RPMI8226 (cell line): Measurements from ENCODE around the gene PLCL2.

Experiments
- DNase-seq: peaks from one replicate; pipeline ENCODE4 v3.0.0-alpha.2; 2015

PLCL2 gene

DNA sequence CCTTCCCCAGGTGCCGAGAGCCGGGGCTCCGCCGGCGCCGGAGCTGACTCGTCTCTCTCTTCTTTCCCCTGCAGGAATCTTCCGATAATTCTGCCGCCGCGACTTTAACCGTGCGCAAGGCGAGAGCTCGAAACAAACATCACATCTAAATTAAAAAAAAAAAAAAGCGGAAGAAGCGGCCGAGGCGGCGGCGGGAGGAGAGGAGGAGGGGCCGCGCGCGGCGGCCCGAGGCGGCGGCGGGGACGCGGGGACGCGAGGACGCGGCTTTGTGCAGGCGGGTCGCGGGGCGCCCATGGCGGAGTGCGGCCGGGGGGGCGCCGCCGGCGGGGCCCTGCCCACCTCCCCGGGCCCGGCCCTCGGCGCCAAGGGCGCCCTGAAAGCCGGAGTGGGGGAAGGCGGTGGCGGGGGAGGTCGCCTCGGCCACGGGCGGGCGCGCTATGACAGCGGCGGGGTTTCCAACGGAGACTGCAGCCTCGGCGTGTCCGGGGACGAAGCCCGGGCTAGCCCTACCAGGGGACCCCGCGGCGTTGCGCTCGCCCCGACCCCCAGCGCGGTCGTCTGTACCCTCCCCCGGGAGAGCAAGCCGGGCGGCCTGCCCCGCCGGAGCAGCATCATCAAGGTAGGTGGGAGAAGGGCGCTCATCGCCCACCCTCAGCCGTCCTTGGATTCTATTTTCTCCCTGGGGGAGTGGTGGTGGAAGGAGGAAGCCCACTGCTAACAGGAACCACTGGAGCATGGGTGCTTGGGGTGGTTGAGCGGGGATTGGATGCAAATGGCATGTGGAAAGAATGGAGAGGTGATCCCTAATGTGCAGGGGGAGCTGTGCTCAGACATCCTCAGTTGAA lies at the start of gene PLCL2:
TSS of gene PLCL2 (plus strand) at position 208 of the 845 bp plus-strand sequence. CDS start at position 293, 85 bp downstream.
- DNase-seq = peak; percentile 80

DNA sequence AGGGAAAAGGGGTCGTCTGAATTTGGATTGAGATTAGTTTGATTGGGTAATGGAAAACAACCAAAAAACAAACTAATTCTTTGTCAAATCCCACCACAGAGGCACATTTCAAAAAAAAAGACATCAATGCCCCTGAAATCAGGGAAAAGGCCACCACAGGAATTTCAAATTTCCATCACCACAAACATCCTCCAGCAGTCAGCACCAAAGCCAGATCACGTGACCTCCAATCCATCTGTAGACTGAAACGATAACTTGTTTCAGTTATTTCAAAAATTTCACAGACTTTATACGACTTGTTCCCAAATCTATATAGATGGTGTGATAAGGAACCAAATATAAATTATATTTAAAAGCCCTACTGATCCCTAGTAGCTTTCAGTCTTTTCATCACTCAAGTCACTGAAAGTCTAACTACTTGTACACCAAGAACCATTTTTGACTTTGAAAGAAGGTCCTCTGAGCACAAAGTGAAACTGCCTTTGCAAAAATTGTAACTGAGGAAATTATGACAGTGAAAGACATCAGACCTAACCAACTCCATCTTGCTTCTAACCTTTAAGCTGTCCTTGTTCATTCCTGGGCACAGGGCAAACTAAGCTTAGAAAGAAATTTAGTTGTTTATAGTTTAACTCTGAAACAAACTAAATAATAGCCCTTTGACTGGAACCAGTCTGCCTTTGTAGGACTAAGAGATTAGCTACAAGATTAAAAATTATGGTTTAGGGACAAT lies 48.1 kb upstream of the PLCL2 start:
- DNase-seq = no peak

- peak; percentile 76 for DNase-seq
Observed at GRCh38 chr3:16837602-16838001, 47.2 kb upstream of the PLCL2 start.

GRCh38 chr3:16838561-16838960 lies 46.2 kb upstream of the PLCL2 start:
- peak; percentile 93 for DNase-seq

DNA sequence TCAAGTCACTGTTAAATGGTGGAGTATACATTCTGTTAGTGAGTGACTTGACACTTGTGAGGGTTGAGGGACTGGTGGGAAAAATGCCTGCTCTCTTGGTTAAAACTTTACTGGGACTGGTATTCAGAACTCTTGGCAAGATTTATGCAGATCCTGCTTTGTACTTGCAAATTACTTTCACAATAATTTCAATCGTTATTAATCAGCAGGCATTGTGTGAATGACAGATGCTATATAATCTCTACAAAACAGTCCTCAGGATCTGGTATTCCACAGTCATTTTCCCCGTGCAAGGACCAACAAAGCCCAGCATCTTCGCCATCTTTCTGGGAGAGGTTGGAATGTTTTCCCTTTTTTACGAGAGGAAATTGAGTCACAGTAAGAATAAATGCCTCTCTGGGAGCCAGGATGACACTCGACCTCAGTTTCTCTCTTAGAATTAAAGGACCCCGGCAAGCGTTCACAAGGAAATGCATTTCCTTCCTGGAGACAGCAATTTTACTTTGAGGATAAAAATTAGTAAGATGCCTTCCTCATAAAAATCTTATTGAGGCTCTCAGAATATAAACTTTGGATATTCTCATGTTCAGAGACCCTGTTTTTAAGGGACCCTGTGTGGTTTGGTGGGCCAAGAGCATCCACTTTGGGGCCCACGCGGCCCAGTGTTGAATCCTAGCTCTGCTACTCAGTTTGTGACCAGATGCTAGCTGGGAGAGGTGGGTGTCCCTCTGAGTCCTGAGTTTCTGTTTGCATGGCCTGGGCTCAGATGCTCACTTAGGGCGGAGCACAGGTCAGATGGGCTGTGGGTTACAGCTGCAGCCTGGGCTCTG lies 45.3 kb upstream of the PLCL2 start:
- peak; percentile 79 for DNase-seq

GRCh38 chr3:16840101-16840424 lies 44.7 kb upstream of the PLCL2 start:
- no peak for DNase-seq

- peak; percentile 41 for DNase-seq
Observed at GRCh38 chr3:16841041-16841753, 43.6 kb upstream of the PLCL2 start.

GRCh38 chr3:16841904-16842271 lies 42.9 kb upstream of the PLCL2 start:
- DNase-seq = peak; percentile 86

DNA sequence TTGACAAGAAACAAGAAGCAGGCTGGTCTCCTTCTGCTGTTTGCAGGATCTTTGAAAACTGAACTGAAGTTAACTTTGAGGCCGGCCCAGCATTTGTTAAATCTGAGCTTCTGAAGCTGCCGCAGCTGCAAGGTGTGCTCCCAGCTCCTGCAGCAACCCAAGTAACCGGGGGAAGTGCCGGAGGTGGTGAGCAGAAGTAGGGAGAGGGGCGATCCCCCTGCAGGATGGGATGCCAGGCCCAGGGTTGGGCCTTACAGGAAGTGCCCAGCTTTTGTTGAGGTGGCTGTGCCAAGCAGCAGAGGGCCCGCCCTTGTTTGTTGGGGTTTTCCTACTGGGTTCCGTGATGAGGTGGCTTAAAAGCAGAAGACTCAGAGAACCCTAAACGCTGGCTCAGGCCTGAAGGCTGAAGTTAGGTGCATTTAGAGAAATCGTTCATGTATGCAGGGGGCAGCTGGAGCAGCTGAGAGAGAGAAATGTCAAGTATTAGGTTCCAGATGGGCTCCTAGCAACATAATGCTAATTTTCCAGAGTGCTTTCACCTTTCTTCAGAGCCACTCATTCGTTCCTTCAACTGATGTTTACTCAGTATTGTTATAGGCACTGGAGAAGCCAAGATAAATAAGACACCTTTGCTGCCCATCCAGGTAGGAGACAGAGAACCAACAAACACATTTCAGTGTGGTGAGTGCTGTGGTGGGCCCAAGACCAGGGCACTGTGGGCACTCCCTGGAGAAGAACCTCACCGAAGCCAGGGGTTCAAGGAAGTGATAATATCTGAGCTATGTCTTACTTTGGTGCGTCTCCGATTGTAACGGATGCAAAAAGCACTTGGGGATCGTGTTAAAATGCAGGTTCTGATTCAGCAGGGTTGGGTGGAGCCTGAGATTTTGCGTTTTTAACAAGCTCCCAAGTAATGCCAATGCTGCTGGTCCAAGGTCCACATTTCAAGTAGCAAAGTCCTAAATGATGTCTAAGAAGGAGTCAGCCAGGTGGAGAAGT lies 42.2 kb upstream of the PLCL2 start:
- DNase-seq = peak; percentile 89

GRCh38 chr3:16844222-16844621 lies 40.5 kb upstream of the PLCL2 start:
- no peak for DNase-seq

DNA sequence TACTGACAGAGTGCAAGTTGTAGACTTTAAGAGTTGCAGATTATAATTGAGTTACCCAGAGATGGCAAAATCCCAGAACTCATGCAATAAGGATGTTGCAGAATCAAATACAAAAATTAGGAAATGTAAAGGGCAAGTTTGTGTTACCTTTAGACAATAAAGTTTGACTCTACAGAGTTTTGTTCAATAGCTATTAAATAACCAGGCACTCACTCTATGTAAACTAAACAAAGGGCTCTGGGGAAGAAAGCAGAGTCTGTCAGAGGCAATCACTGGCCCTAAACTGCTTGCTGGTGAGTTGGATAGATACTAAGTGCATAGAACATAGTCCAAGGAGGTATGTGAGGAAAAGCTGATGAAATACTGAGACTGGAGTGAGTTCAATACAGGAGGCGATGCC lies 40.0 kb upstream of the PLCL2 start:
- no peak for DNase-seq

DNA sequence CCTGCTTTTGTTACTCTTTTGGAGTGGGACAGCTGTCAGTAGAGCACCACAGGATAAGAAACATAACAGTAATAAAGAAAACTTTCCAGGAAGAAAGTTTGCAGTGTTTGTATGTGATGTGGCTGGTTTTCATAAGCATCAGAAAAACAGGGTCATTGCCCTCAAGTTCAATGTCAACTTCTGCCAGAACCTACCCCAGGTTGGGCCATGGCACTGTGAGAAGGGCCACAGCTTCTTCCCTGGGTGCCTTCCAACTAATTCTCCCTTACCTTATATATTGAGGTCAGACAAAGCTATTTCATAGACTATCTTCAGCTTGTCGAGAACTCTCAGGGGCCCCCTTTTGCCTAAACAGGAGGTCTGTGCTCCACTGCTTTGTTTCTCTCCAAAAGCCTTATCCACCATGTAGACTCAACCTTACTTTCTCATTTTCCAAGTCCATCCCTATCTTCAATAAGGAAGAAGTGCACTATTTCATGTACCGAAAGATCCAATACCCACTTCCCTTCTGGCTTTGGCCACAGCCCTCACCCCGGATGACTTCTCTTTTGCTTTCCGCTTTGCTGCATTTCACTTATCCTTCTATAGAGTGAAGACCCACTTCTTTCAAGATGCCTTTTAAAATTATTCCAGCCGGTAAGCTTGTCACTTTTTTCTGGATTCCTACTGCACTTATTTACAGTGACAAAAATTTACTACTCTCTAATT lies 38.2 kb upstream of the PLCL2 start:
- DNase-seq = no peak

- no peak for DNase-seq
Observed at GRCh38 chr3:16848007-16848406, 36.7 kb upstream of the PLCL2 start.

GRCh38 chr3:16849229-16849628 lies 35.5 kb upstream of the PLCL2 start:
- DNase-seq = no peak

GRCh38 chr3:16849795-16850194 lies 35.0 kb upstream of the PLCL2 start:
- no peak for DNase-seq

DNA sequence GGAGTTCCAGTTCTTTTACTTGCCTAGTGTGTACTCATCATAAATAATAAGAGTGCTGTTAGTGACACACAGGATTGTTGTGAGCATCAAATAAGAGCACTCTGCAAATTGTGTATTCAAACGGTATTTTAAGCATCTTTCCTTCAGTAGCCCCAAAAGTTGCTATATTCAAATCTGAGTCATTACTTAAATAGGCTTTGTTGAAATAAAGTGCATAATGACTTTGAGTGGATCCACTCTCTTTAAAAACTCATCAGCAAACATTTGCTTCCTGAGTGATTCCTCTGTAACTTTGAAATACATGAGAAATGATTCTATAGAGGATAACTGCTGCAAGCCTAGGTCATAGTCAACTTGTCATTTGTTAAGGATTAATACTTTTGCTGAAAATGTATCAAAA lies 29.3 kb upstream of the PLCL2 start:
- no peak for DNase-seq

DNA sequence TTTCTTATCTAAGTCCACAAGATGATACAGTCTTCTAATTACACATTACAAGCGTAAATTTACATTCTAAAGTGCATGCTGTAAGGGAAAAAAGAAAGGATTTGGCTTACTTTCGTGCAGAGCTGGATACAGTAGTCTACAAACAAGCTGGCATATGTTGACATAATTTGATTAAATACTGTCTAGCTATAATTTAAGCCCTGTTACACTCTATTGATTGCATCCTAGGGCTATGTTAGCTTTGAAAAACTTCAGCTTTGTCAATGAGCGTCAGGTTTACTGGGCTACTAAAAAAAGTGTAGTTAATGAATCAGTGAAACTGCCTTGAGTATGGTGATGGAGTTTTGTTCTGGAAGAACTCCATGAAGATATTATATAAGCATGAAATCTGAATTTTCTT lies 24.5 kb upstream of the PLCL2 start:
- DNase-seq = no peak

- DNase-seq = no peak
Observed at GRCh38 chr3:16861432-16861831, 23.3 kb upstream of the PLCL2 start.

DNA sequence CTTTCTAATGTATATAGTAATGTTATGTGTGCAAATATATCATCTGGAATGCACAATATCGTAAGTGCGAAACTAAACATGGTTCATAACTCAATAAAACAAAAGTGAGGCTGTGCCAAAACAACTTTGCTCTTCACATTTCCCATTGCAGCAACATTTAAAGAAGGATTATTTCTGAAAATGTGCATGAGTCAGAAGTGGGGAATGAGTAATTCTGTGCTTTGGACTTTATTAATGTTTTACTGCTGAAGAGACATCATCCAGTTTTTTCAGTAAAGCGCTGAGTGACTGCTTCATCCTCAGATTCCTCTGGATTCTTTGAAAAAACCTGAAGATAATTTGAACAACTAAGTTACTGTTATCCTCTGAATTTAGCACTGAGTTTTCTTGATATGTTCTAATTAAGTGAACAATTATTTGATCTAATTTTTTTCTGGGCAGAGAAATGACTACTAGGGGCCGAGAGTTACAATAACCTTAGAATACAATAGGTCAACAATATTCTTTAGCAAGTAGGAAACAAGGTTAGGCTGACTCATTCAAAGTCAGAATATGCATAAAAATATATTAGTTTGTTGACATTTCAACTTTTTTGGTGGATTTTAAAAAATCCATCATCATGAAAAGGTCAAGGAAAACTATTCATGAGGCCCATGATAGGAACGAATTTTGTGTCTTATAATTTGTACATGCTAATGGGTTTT lies 20.0 kb upstream of the PLCL2 start:
- no peak for DNase-seq

DNA sequence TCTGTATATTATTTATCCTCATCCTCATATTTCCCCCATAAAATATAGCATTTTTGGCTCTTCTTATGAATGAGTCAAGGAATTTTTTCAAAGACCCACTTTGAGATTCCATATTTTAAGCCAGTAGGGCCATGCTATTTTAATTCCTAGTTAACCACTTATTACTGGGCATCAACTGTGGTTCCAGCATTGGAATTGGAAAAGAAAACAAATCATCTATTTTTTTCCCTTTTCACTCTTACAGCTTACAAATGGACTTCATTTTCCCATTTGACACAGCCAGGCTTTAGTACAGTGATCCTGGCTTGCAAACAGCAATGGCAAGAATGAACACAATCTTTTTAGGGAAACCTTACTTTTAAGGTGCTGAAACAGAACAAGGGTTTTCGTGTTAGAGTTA lies 19.4 kb upstream of the PLCL2 start:
- DNase-seq = no peak
